ENCODE data around the gene GUCD1.
A peak's percentile ranks its signal among the peaks of the same experiment; 100 is the strongest.

The GUCD1 gene

GRCh38 chr22:24496234-24496633 lies 58.7 kb downstream of the GUCD1 start:
- H3K9me3 ChIP-seq (ENCODE audit: control insufficient read depth, insufficient read depth, low read length): no peaks in the 10 kb centered on the region
- peaks cover 3% of the 10 kb centered on the region for H3K36me3 ChIP-seq (ENCODE audit: control insufficient read depth, insufficient read depth, low read length)
- no peak overlapping the region for H3K4me3 ChIP-seq (ENCODE audit: low read depth, low read length)
- H3K9ac ChIP-seq (ENCODE audit: low read depth, low read length): no peak overlapping the region
- peaks cover 2% of the 10 kb centered on the region for H3K4me1 ChIP-seq (ENCODE audit: control insufficient read depth, insufficient read depth, low read length)
- peaks cover 51% of the 10 kb centered on the region for H3K27me3 ChIP-seq (ENCODE audit: control insufficient read depth, insufficient read depth, low read length)

DNA sequence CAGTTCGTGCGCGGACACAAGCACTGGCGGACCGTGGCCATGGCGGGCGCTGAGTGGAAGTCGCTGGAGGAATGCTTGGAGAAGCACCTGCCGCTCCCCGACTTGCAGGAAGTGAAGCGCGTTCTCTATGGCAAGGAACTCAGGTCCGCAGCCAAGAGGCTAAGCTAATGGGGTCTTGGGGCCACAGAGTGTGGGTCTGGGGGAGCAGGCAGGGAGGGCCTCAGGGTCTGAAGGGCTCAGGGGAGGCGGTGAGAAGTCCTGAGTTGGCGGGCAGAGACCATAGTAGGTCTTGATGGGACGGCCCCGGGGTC lies 59.6 kb downstream of the GUCD1 start:
- peaks cover 2% of the 10 kb centered on the region for H3K4me1 ChIP-seq (ENCODE audit: control insufficient read depth, insufficient read depth, low read length)
- H3K27me3 ChIP-seq (ENCODE audit: control insufficient read depth, insufficient read depth, low read length): peaks cover 51% of the 10 kb centered on the region
- no peaks in the 10 kb centered on the region for H3K9me3 ChIP-seq (ENCODE audit: control insufficient read depth, insufficient read depth, low read length)

DNA sequence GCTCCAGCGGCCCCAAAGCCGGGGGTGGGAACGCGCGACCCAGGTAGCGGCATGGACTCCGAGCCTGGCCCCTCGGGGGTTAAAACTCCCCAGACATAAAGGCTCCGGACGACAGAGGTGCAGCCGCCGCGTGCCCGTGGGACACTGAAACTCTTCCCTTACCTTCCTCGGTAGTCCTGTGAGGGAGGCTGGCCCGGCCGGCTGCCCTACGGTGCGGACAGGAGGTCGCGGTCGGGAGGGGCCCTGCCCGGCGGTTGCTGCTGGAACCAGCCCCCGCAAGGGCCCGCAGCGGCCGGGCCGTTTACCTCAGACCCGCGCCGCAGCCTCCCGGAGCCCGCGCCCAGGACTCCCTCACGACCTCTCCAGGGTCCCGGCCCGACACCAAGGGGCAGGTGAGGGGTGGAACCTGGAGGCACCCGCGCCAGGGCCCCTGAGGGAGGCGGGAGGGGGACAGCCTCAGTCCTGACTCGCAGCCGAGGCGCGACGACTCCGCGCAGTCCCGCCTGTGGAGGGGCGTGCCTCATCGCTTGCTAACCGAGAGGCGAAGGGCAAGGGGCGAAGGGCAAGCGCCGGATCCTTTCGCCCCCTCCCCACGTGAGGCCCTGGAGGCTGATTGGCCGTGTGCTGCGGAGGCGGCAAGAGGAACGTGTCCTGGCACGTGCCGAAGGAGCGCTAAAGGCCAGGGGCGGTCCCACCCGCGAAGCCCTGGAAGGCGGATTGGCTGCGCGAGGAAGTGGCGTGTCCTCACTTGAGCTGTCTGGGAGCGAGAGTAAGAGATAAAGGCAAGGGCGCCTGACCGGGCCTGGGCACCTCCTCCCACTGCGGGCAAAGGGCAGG lies 60.2 kb downstream of the GUCD1 start, which contains the start of gene UPB1:
Gene UPB1 (plus strand): TSS at position 805 of the 837 bp plus-strand sequence. CDS start 72 bp downstream, outside the sequence.
- H3K36me3 ChIP-seq (ENCODE audit: control insufficient read depth, insufficient read depth, low read length): peaks cover 3% of the 10 kb centered on the region
- H3K9ac ChIP-seq (ENCODE audit: low read depth, low read length): no peak within 1 kb of the TSS
- no peaks in the 10 kb centered on the region for H3K9me3 ChIP-seq (ENCODE audit: control insufficient read depth, insufficient read depth, low read length)
- H3K27me3 ChIP-seq (ENCODE audit: control insufficient read depth, insufficient read depth, low read length): peaks cover 51% of the 10 kb centered on the region
- peak within 1 kb of the TSS; percentile 49 for H3K4me3 ChIP-seq (ENCODE audit: low read depth, low read length)
- peaks cover 2% of the 10 kb centered on the region for H3K4me1 ChIP-seq (ENCODE audit: control insufficient read depth, insufficient read depth, low read length)

More for the DNA sequence above, 59.6 kb downstream of the GUCD1 start:
- H3K9ac ChIP-seq (ENCODE audit: low read depth, low read length): no peak overlapping the region
- no peak overlapping the region for H3K4me3 ChIP-seq (ENCODE audit: low read depth, low read length)
- H3K36me3 ChIP-seq (ENCODE audit: control insufficient read depth, insufficient read depth, low read length): peaks cover 3% of the 10 kb centered on the region

DNA sequence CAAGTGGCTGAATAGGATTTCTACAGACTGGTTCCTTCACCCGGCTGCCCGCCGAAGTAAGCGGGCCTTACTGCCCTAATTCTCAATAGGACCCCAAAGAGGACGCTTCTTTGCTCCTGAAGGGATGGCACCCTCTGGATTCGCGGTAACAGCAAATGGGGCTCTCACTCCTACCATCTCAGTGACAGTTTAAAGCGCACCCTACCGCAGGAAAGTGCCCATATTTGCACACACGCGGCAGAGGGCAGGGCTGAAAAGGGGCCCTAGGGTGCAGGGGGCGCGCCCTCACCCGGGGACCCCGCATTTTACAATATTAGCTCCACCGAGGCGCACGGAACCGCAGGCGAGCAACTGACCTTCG lies 60.8 kb downstream of the GUCD1 start:
- Histone ChIP-seq H3K4me1 (ENCODE audit: control insufficient read depth, insufficient read depth, low read length) (peaks cover 2% of the 10 kb centered on the region), H3K9ac (ENCODE audit: low read depth, low read length) (no peak overlapping the region), H3K27me3 (ENCODE audit: control insufficient read depth, insufficient read depth, low read length) (peaks cover 51% of the 10 kb centered on the region), H3K9me3 (ENCODE audit: control insufficient read depth, insufficient read depth, low read length) (no peaks in the 10 kb centered on the region), H3K4me3 (ENCODE audit: low read depth, low read length) (peak overlapping the region; percentile 49), H3K36me3 (ENCODE audit: control insufficient read depth, insufficient read depth, low read length) (peaks cover 3% of the 10 kb centered on the region)

GRCh38 chr22:24492391-24492790 lies 62.5 kb downstream of the GUCD1 start:
- H3K36me3 ChIP-seq (ENCODE audit: control insufficient read depth, insufficient read depth, low read length): peaks cover 3% of the 10 kb centered on the region
- no peaks in the 10 kb centered on the region for H3K9me3 ChIP-seq (ENCODE audit: control insufficient read depth, insufficient read depth, low read length)
- no peak overlapping the region for H3K4me3 ChIP-seq (ENCODE audit: low read depth, low read length)
- peaks cover 2% of the 10 kb centered on the region for H3K4me1 ChIP-seq (ENCODE audit: control insufficient read depth, insufficient read depth, low read length)
- H3K9ac ChIP-seq (ENCODE audit: low read depth, low read length): no peak overlapping the region
- H3K27me3 ChIP-seq (ENCODE audit: control insufficient read depth, insufficient read depth, low read length): peaks cover 46% of the 10 kb centered on the region
